HG02885 (cell line): ENCODE results near the gene DNM1.
"Not testable (repeated sequence)": the region's sequence is repeated elsewhere in the genome, so short reads cannot be mapped to it uniquely, and the experiment has no call there.

Experiments used
- ATAC-seq: cut with Tn5 transposase; IDR thresholded peaks from one replicate; pipeline ENCODE4 v1.9.1; 2021; ENCODE audit warnings: mild to moderate bottlenecking; ENCODE audit not compliant: unreplicated experiment, poor library complexity

The DNM1 gene

GRCh38 chr9:128266868-128267590 lies 63.9 kb downstream of the DNM1 start:
- no peak for ATAC-seq

GRCh38 chr9:128271112-128271511 lies 67.9 kb downstream of the DNM1 start:
- ATAC-seq = no peak

GRCh38 chr9:128271512-128271911 lies 68.3 kb downstream of the DNM1 start:
- no peak for ATAC-seq

- no peak for ATAC-seq
Observed at GRCh38 chr9:128274245-128274644, 71.1 kb downstream of the DNM1 start.

- ATAC-seq = peak; percentile 52
Observed at GRCh38 chr9:128275198-128276007, 72.2 kb downstream of the DNM1 start, which contains the start of gene GOLGA2. GOLGA2 (minus strand) TSS chr9:128276007; CDS start chr9:128275976, 31 bp downstream.

- peak; percentile 97 for ATAC-seq
Observed at GRCh38 chr9:128276008-128276573, 72.9 kb downstream of the DNM1 start, which contains the start of gene SWI5. SWI5 (plus strand) TSS chr9:128276276.

- no peak for ATAC-seq
Observed at GRCh38 chr9:128276574-128277270, 73.5 kb downstream of the DNM1 start.

GRCh38 chr9:128279088-128280073 lies 76.2 kb downstream of the DNM1 start:
- not testable (repeated sequence) for ATAC-seq

- ATAC-seq = no peak
Observed at GRCh38 chr9:128280084-128280622, 77.0 kb downstream of the DNM1 start.

GRCh38 chr9:128282500-128282899 lies 79.3 kb downstream of the DNM1 start:
- ATAC-seq = no peak

- no peak for ATAC-seq
Observed at GRCh38 chr9:128285033-128285784, 82.0 kb downstream of the DNM1 start.

- ATAC-seq = no peak
Observed at GRCh38 chr9:128286440-128286839, 83.3 kb downstream of the DNM1 start.

GRCh38 chr9:128288273-128289004 lies 85.3 kb downstream of the DNM1 start:
- ATAC-seq = no peak

- no peak for ATAC-seq
Observed at GRCh38 chr9:128292009-128292408, 88.8 kb downstream of the DNM1 start.

GRCh38 chr9:128293091-128293490 lies 89.9 kb downstream of the DNM1 start:
- no peak for ATAC-seq

- no peak for ATAC-seq
Observed at GRCh38 chr9:128294142-128294541, 91.0 kb downstream of the DNM1 start.

GRCh38 chr9:128296340-128297220 lies 93.4 kb downstream of the DNM1 start:
- ATAC-seq = no peak
